Measurements from ENCODE around the gene FBXO27.

The FBXO27 gene

GRCh38 chr19:38985262-38985661 is 47.1 kb downstream of the FBXO27 start:
- no peak for FAIRE-seq

GRCh38 chr19:38980583-38981374 is 51.6 kb downstream of the FBXO27 start:
- no peak for FAIRE-seq

- FAIRE-seq, result no peak
Observed at GRCh38 chr19:38979812-38980211, 52.5 kb downstream of the FBXO27 start.

GRCh38 chr19:38978326-38978689 is 54.0 kb downstream of the FBXO27 start:
- FAIRE-seq, result no peak

GRCh38 chr19:38977445-38978325 is 54.7 kb downstream of the FBXO27 start:
- no peak for FAIRE-seq

GRCh38 chr19:38975861-38976271 is 56.5 kb downstream of the FBXO27 start:
- FAIRE-seq, result no peak

GRCh38 chr19:38975214-38975860 is 57.0 kb downstream of the FBXO27 start, which contains the start of gene FBXO17:
Gene FBXO17 (minus strand): TSS chr19:38975742. CDS start chr19:38950319, 25,423 bp downstream.
- no peak for FAIRE-seq

GRCh38 chr19:38974624-38975213 is 57.6 kb downstream of the FBXO27 start:
- no peak for FAIRE-seq
